Amniotic epithelial cell (primary cell): ENCODE results near the gene RCOR3.
A peak's percentile ranks its signal among the peaks of the same experiment; 100 is the strongest.
"Not testable (repeated sequence)": the region's sequence is repeated elsewhere in the genome, so short reads cannot be mapped to it uniquely, and the experiment has no call there.

ENCODE experiments used
- DNase-seq: peaks from one replicate; pipeline ENCODE4 v3.0.0-alpha.2; 2010; ENCODE audit warnings: low read depth

Gene RCOR3

GRCh38 chr1:211340622-211341507 lies 81.7 kb downstream of the RCOR3 start:
- DNase-seq = no peak

DNA sequence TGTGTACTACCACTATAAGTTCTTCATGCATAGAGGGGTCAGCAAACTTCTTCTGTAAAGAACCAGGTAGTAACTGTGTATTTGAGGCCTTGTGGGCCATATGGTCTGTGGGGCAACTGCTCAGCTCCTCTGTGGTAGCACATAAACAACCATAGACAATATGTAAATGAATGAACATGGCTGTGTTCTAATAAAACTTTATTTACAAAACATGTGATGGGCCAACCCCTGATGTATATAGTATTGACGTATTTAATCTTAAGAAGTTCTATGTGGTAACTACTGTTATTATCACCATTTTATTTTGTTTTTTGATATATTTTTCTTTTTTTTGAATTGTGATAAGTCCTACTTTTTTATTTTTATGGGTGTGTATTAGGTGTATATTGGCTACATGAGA lies 82.8 kb downstream of the RCOR3 start:
- DNase-seq = no peak

DNA sequence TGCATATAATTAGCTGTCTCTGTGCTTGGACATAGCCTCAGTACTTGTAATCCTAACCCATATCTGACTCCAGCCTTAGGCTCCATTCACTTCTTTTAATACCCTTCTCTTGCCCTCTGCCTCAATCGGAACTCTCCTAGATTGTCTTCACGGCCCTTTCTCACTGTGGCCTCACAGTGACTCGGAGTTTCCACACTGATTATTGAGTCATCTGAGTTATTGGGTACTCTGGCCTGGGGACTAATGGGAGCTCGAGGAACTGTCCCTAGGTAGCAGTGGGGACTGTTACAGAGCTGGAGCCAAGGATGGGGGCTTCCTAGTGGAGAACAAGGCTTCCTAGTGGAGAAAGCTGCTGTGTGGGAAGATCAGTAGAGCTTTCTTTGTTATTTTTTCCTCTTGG lies 84.4 kb downstream of the RCOR3 start:
- DNase-seq = no peak

DNA sequence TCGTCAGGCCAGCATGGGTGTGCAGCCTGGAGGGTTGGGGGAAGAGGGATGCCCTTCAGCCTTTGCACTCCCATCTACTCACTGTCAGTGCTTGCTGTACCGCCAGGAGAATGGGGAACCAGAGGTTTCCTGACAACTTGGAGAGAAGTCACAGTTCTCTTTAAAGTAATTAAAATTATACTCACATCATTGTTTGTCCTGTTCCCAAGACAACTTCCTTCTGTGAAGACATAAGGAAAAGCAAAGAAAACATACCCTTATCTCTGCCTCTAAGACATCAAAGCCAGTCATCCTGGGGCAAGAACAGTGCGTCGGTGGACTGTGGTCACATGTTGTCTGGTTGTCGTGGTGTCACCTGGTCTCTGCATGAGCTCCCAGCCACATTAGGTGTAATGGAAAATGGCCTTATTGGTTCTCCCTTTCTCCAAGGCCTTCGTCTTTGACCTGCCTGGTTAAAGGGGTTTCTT lies 85.0 kb downstream of the RCOR3 start:
- DNase-seq = peak; percentile 22

GRCh38 chr1:211345719-211346118 lies 86.6 kb downstream of the RCOR3 start:
- DNase-seq = peak; percentile 23

DNA sequence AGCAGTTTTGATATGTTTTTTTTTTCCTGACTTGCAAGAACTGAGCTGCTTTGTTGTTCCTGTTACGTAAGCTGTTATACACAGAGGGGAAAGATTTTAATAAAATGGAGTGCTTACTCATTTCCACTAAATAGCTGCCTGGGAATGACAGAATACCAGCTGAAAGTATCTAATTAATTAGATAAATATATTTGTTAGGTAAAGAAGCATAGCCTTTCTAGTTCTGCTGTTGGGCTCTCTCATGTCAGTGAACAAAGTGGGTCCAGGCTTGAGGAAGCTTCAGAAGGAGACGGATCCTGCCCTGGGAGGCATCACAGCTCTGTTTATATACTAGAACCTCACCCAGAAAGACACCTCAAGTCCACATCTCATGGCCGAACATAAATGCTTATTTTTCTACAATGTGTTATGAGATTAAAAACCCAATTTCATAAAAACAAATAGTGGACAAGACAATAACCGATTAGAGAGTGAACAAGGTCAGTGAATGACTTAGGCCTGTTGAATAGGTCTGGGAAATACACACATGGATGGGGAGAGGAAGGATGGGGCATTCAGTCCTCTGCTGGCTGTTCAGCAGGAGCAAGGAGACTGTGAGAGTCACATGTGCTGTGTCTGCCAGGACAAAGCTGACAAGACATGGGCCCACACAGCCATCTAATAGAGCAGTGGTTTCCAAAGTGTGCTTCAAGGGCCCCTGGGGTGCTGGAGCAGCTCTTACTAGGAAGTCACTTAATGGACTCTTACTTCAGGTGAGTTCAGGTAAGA lies 88.1 kb downstream of the RCOR3 start:
- no peak for DNase-seq

DNA sequence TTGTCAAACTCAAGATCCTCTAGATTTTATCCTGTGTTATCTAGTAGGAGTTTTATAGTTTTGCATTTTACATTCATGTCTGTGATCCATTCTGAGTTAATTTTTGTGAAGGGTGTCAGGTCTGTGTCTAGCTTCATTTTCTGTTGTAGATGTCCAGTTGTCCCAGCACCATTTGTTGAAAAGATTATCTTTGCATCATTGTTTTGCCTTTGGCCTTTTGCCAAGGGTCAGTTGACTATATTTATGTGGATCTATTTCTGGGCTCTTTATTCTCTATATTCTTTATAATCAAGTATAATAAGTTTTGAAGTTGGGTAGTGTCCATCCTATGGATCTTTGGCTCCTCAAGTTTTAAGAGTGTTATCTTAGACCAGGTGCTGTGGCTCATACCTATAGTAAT lies 89.4 kb downstream of the RCOR3 start:
- DNase-seq = no peak

DNA sequence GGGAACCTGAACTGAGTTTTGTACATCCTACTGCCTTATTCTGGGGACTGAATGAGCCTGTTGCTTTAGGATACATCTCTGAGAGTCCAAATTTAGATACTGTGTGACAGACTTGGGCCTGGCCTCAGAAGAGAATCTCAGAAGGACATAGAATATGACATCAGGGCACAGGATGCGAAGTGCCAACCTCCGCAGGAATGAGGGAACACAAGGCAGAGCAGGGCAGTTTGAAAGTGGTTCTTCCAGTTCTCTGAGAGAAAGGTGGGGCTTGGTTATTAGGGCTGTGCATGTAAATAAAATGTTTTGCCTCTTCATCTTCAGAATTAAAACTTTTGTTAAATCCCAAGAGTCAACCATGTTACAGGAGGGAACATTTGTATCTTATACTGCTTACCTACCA lies 90.6 kb downstream of the RCOR3 start:
- no peak for DNase-seq

DNA sequence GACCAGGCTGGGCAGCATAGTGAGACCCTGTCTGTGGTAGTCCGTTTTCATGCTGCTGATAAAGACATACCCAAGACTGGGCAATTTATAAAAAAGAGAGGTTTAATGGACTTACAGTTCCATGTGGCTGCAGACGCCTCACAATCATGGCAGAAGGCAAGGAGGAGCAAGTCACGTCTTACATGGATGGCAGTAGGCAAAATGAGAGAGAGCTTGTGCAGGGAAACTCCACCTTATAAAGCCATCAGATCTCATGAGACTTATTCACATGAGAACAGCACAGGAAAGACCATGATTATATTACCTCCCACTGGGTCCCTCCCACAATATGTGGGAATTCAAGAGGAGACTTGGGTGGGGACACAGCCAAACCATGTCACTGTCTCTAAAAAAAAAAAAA lies 92.9 kb downstream of the RCOR3 start:
- DNase-seq = not testable (repeated sequence)

GRCh38 chr1:211352465-211352864 lies 93.3 kb downstream of the RCOR3 start:
- DNase-seq = no peak

DNA sequence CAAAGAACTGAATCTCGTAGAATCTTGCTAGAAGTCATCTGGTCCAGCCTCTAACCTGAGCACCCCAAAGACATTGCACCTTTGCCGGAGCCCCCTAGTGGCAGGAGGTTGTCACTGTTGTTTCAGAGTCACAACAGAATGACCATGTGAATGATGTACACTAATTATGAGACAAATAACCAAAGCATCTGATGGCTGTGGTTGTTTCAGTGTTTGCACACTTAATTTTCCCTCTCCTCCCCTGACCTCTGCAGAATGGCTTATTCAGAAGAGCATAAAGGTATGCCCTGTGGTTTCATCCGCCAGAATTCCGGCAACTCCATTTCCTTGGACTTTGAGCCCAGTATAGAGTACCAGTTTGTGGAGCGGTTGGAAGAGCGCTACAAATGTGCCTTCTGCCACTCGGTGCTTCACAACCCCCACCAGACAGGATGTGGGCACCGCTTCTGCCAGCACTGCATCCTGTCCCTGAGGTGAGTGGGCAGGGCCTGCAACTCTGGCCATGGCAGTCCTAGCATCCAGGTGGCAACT lies 93.9 kb downstream of the RCOR3 start:
- DNase-seq = no peak

GRCh38 chr1:211353562-211354212 lies 94.5 kb downstream of the RCOR3 start:
- DNase-seq = no peak

DNA sequence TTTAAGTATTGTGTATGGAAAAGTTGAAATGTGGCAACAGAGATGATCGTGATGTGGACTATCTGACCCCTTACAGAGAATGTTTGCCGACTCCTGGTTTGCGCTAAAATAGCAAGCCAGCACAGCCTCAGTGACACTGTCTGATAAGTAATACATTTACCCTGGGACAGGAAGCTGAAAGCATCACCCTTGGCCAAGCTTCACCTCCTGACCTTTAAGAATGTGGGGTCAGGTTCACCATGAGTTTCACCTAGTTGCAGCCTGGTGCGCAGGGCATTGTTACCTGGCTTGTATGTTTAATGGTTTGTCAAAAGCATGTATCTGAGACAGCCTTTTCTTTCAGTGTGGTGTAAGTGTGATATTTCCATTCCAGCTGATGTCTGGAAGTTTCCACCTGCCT lies 96.7 kb downstream of the RCOR3 start:
- no peak for DNase-seq

DNA sequence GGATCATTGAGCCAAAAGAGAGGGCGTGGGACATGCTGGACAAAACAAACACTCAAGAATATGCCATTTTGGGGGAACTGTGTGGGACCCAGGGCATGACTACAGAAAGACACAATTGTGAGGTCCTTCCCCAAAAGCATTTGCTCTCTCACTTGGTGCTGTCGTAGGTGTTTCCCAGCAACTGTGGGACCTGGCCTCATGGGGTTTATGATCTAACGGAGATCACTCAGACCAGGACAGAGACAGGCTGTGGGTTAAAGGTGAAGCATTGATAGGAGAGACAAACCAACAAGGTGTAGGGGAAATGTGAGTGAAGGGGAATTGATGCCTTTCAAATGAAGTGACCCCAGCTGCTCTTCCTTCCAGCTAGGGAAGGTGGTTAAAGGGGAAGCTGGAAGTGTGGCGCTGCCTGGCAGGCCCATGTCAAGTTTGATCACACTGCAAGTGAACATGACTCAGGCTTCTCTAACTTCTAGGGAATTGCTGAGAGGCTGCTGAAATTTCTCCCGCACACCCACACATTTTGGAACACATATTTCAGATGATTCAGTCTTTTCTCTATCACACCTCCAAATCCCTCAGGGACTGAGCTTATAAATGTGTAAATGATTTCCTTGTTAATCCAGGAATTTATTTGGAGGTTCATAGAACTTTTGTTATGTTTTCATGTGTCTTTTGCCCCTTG lies 97.7 kb downstream of the RCOR3 start:
- peak; percentile 66 for DNase-seq

DNA sequence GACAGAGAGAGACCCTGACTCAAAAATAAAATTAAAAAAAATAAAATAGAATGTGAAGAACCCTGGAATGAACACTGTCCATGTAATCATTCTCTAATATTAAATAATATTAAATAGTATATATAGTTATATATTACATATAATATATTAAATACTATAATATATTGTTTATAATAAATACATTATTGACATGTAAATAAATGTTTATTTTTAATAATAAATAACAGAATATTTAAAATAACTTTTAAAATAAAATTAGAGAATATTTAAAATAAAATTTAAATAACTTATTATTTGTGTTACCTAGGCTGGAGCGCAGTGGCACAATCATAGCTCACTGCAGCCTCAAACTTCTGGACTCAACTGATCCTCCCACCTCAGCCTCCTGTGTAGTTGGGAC lies 99.5 kb downstream of the RCOR3 start:
- DNase-seq = no peak

DNA sequence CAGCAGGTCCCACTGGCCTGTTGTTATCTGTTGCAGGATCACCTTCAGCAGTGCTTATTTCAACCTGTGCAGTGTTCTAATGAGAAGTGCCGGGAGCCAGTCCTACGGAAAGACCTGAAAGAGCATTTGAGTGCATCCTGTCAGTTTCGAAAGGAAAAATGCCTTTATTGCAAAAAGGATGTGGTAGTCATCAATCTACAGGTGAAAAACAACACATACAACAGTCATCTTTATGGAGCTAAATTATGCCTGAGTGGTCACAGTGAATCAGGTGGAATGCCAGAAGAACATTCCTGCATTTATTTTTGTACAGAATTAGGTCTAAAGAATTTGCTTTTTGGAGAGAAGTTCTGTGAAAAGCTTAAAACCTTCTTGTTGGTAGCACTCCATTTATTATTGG lies 100.7 kb downstream of the RCOR3 start:
- no peak for DNase-seq

- no peak for DNase-seq
These were observed 102.0 kb downstream of the RCOR3 start for GRCh38 chr1:211361202-211361601.
